RPMI7951 (cell line): ENCODE results near the gene DCTN2. TPM values are rescaled to one million over a fixed set of nuclear protein-coding genes. Genes with fewer than 3 reads are reported as not detected.

ENCODE experiments used
- DNase-seq: peaks from one replicate; pipeline ENCODE4 v3.0.0-alpha.2; 2012; ENCODE audit warnings: low read depth
- total RNA-seq: library from RNA; depleted of rRNA; stranded (reverse); fragments of >200 nt; shearing (Covaris generic); gene quantifications from 2 replicates; pipeline ENCODE4 v1.2.3, GENCODE V29; 2014

The DCTN2 gene
- total RNA-seq, 1 experiment from 2014 or later: 123 TPM

GRCh38 chr12:57549909-57550640 lies 3.1 kb upstream of the DCTN2 start, which contains the start of gene KIF5A:
Gene KIF5A, plus strand, starts transcription at chr12:57550044. Its CDS starts 228 bp downstream, at chr12:57550272.
- DNase-seq: peak; percentile 29

- DNase-seq: no peak
Measured at GRCh38 chr12:57549203-57549908, 2.4 kb upstream of the DCTN2 start.

GRCh38 chr12:57548488-57548887 lies 1.5 kb upstream of the DCTN2 start:
- no peak for DNase-seq

GRCh38 chr12:57548013-57548315 lies 972 bp upstream of the DCTN2 start:
- no peak for DNase-seq

- no peak for DNase-seq
Measured at GRCh38 chr12:57547288-57548012, 458 bp upstream of the DCTN2 start.

GRCh38 chr12:57545809-57546437 lies 1.1 kb downstream of the DCTN2 start:
- no peak for DNase-seq

GRCh38 chr12:57543581-57543980 lies 3.4 kb downstream of the DCTN2 start:
- no peak for DNase-seq

GRCh38 chr12:57541717-57542116 lies 5.3 kb downstream of the DCTN2 start:
- DNase-seq: no peak

- no peak for DNase-seq
Measured at GRCh38 chr12:57541001-57541400, 6.0 kb downstream of the DCTN2 start.

- no peak for DNase-seq
Measured at GRCh38 chr12:57539134-57539768, 7.7 kb downstream of the DCTN2 start.

- DNase-seq: no peak
Measured at GRCh38 chr12:57536597-57536942, 10.4 kb downstream of the DCTN2 start.

GRCh38 chr12:57535764-57536596 lies 11.0 kb downstream of the DCTN2 start:
- DNase-seq: no peak

GRCh38 chr12:57534991-57535543 lies 11.9 kb downstream of the DCTN2 start:
- DNase-seq: no peak

- no peak for DNase-seq
Measured at GRCh38 chr12:57534250-57534649, 12.7 kb downstream of the DCTN2 start.

- DNase-seq: no peak
Measured at GRCh38 chr12:57533108-57533507, 13.9 kb downstream of the DCTN2 start.

- DNase-seq: no peak
Measured at GRCh38 chr12:57531836-57532235, 15.2 kb downstream of the DCTN2 start.

- no peak for DNase-seq
Measured at GRCh38 chr12:57530396-57531142, 16.4 kb downstream of the DCTN2 start.

- no peak for DNase-seq
Measured at GRCh38 chr12:57529831-57530230, 17.2 kb downstream of the DCTN2 start.

- DNase-seq: no peak
Measured at GRCh38 chr12:57528831-57529555, 18.0 kb downstream of the DCTN2 start.
